GM19395 (cell line): ENCODE results near the gene SYCP2.

ENCODE experiments used
- ATAC-seq: cut with Tn5 transposase; IDR thresholded peaks from one replicate; pipeline ENCODE4 v1.9.1; 2021; ENCODE audit warnings: mild to moderate bottlenecking, moderate library complexity; ENCODE audit not compliant: unreplicated experiment

Gene SYCP2

DNA sequence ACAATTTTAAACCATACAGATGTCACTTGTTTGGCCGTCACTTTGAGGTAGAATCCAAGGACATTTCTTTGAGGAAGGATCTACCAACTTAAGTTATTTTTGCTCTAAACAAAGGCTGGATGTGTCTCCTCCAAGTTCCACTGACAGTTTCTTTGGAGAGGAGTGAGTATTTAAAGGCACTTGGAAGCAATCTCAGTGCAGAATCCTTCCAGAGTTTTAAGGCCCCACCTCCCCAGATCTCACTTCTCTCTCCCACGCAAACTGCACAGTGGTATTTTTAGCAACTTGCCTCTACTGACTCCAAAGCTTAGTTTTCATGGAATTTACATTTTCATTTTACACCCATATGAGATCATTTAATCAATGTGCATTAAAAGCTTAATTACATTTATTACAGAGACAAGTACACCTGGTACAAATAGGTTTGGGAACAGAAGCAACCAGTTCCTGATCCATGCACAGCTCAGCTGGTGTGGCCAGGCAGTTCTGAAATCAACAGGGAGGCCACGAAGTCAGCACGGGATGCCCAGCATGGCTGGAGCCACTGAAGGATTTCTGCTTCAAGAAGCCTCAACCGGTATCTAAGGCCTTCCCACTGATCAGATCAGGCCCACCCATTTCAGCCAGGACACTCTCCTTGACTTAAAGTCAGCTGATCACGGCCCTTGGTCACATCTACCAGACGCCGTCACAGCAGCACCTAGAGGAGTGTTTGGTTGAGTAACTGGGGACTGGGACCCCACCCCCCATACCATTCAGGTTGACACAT lies 109.8 kb downstream of the SYCP2 start:
- no peak for ATAC-seq

DNA sequence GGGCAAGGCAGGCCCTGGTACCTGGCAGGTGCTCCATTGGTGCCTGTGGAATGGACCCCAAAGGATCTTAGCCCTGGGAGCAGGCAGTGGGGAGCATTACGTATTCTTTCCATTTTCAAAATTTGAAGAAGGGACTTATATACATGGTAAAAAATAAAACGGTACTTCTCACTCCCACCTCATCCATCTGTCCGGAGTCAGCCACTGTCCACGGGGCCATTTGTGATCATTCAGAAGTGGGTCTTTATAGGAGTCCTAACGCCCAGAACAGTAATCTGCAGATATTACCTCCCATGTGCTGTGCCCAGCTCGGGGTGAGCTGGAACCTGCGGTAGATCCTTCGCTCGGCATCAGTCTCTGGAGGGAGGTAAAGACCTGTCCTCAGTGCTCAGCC lies 110.4 kb downstream of the SYCP2 start:
- no peak for ATAC-seq

DNA sequence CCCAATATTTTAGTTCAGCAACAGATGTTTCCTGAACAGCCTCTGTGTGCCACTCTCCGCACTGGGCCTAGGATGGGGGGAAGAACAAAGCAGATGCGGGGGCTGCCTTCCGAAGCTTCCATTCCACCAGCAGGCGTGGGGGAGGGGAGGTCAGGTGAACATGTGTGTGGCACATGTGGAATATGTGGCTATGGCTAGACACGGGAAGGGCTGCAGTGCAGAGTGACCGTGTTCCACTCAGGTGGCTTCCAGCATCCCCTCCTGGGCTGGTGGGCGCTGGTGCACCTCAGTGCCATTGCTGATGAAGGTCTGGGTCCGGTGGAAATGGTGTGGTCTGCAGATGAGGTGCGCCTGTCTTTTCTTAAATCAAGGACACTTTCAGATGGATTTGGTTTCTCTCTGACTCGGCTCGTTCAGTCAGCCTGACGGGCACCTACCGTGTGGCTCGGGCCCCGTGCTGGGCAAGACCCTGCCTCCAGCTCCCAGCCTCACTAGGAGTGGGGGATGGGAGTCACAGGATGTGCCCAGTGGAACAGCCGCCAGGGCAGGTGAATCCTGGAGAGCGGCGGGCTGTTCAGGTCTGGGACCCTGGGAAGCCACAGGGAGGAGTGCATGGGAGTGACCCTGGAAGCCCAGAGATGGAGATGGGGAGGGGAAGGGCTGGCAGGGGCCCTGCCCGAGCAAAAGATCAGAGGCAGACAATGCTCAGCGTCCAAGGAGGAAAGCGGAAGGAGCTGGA lies 111.0 kb downstream of the SYCP2 start:
- ATAC-seq, result no peak

DNA sequence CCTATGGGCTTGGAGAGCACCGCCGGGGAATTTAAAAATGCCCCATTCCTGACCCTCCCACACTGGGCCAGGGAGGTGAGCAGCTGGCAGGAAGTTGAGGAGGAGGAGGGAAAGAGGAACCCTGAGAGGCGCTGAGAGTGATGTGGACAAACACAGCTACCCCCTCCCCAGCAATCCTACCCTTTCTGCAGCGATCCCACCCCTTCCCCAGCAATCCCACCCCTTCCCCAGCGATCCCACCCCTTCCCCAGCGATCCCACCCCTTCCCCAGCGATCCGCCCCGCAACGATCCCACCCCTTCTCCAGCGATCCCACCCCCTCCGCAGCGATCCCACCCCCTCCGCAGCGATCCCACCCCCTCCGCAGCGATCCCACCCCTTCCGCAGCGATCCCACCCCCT lies 111.6 kb downstream of the SYCP2 start:
- no peak for ATAC-seq

DNA sequence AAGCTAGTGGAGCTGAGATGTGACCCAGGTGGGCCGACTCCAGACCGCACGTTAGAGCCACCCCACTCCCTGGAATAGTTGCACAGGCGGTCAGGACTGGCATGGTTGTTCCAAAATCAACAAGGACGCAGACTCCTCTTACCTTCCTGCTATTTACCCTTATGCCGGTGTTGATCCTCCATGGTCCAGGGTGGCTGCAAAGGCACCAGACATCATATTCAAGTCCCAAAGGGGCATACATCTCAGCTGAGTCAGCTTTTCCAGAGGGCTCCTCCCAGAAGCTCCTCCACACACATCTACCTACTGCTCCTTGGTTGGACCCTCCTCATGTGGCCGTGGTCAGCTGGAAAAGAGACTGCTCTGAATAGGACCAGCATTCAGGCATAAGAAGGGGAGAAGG lies 112.2 kb downstream of the SYCP2 start:
- no peak for ATAC-seq

DNA sequence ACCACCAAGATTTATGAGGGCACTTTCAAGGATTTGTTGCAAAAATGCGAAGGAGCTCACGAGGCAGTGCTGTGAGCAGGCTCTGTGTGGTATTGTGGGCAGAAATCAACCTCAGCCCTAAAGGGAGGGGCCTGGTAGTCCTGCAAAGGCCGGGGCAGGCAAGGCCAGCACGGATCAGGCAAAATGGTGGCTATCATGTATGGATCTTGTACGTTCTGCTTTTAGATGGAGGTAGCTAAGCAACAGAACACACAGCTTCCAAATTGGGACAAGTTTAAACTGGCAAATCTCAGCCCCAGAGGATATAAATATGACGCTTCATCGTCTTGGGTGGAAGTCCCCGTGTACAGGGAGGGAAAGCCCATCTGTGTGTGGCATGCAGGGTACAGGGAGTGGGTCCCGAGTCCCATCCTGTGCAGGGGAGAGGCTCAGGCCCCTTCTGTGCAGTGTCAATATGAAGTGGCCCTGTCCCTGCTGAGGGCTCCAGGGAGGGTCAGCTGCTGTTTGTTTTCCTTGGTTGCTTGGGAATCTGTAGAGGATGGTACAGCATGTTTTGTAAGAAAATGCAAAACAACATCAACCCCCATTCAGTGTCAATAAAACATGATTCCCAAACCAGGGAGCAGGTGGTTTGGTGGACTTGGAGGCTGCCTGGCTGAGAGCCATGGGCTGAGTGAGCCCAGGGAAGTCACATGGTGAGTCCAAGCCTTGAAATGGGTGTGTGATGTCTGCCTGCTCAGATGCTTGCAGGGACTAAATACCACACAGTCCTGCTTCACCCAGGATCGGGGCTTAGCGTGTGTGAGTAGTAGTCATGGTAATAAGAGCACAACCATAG lies 113.0 kb downstream of the SYCP2 start:
- ATAC-seq, result no peak

DNA sequence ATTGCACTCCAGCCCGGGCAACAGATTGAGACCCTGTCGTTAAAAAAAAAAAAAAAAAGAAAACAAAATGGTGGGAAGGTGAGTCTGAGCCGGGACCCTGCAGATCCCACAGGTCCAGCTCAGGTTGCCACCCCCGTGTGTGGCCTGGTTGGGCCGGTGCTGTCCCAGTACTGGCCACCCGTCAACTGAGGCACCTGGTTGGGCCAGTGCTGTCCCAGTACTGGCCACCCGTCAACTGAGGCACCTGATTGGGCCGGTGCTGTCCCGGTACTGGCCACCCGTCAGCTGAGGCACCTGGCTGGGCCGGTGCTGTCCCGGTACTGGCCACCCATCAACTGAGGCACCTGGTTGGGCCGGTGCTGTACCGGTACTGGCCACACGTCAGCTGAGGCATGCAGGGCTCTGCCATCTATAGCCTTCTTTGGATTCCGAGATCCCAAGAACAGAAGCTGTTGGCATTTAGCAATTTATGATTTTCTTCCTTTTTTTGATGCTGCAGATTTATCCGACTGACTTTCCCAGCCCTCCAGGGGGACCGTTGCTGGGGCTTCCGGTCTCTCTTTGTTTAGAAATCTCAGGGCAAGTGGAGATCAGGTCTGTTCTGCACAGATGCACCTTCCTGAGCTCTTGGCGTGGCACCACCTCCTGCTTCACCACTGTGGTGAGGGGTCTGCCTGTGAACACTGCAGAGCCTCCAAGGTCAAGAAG lies 113.8 kb downstream of the SYCP2 start:
- no peak for ATAC-seq

DNA sequence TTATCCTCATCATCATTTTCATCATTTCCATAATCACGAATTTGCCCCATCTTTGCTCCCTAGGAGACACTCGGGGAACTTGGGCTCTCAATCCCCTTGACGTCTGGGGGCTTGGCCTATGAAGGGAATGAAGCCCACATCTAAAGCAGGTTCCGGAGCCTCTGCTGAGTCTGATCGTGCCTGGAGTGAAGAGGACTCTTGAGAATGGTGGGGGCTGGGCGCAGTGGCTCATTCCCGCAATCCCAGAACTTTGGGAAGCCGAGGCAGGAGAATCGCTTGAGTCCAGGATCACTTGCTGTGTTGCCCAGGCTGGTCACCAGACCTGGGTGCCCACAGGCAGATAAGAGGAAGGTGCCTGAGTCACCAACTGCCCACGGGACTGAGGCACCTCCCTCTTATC lies 114.5 kb downstream of the SYCP2 start:
- ATAC-seq, result no peak

DNA sequence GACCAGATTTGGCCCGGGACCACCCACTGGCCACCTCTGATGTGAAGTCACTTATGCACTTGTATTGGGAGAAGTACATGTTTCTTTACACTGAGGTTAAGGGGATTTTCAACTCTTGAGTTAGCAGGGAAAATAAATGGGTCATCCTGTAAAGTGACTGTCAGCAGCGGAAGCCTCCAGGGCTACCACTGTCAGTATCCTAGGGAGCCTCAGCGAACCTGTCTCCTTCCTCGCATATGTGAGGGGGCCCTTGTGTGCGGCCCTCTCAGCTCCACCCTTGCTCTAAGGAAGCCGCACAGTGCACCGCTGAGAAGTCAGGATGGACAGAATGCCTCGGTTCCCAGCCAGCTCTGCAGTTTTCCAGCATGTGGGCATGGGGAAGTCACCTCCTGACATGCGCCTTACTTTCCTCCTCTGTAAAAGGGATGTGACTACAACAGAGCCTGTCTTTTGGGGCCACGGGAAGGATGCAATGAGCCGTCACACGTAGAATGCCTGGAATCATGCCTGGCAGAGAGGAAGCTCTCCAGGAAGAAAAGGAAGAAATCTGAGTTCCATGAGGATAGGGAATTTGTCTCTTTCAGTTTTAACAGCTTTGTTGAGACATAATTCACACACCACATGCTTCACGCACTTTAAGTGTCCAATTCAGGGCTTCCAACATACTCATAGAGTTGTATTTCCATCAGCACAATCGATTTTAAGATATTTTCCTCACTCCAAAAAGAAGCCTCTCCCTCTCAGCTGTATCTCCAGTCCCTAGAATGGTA lies 115.4 kb downstream of the SYCP2 start:
- no peak for ATAC-seq

DNA sequence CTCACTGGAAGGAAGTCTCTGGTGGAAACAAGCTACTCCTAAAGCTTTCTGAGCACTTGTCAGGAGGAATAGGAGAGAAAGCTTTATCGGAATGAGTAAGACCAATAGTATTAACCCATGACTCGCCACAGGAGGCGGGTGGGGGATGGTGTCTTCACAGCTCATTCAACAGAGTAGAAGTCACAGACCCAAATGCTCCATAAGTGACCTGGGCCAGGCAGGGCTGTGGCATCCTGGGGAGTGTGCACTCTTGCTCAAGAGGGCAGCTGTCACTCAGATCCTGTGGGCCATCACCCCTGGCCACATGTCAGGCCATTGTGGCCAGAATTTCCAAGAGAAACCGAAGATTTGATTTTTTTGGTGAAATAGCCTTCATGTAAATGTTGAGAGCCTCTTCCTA lies 116.0 kb downstream of the SYCP2 start:
- no peak for ATAC-seq

DNA sequence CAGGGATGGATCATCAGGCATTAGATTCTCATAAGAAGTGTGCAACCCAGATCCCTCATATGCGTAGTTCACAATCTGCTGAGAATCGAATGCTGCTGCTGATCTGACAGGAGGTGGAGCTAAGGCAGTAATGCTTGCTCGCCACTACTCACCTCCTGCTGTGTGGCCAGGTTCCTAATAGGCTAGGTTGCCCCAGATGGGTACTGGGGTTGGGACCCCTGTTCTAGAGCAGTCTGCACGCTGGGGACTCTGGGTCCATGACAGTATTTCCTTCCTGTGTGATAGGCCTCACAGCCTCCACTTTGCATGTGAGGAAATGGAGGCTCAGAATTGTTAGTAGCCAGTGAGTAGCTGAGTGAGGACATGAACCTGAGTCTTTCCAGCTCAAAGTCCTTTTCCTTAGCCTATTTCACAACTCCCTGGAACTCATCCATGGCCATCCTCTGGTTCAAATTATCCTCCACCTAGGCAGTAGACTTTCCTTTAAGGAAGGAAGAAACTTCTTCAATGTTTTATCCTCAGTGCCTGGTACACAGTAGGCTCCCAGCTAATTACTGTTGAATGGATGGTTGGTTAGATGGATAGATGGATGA lies 117.2 kb downstream of the SYCP2 start:
- no peak for ATAC-seq

DNA sequence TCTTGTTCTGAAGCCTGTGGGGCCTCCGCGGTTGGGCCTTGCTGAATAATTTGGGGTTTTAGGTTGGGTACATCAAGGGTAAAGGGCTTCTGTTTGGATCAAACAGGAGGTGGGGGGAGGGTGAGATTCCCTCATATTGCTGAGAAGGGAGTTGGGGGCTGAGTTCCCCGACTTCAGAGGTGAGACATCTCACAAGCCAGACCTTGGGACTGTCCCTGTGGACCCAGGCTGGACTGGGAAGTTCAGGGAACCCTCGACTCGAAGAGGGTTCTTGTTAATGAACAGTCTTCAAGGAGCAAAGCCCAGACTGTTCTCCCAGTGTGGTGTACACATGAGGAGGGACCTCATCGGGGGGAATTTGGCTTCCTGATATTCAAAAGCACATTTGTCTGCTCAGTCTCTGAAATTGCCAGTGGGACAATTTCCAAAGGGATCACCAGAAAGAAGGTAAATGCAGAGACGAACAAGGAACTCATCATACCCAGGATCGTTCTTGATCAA lies 118.5 kb downstream of the SYCP2 start:
- ATAC-seq, result no peak

DNA sequence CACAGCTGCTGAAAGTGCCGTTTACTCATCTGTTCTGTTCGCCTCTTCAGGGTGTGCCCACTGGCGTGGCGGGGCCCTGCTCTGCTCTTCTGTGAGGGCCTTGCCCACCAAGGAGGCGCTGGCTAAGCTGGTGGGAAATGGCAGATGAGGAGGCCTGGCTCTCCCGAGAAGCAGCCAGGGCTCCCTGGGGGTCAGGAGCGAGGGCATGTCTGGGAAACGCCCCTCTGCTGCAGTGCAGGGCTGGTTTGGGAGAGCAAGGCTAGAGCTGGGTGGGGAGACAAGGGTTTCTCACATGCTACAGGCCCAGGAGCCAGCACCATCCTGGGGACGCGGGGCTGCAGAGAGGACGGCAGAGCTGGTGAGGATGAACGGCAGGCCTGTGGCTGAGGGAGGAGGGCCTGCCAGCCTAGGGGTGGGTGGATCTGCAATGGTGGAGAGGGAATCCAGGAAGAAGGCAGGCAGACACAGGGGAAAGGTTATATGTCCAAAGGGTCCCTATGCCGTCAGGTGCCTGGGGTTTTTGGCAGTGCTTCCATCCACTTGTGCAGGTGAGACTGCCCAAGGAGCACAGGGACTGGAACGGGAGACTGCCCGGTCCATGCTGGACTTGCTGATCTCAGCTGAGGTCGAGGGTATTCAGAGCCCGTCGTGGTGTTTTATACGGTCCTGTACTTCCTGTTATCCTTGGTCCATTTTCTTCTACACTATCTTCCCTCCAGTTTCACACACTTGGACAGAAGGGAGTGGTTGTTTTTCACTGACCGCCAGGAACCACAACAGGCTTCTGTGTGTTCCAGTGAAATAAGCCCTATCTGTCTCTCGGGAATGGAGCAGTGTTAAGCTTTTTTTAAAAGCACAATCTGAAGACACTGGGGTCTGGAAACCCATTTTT lies 119.2 kb downstream of the SYCP2 start:
- no peak for ATAC-seq
